ENCODE measurements around the gene CNGA2. TPM values are rescaled to one million over a fixed set of nuclear protein-coding genes. Genes with fewer than 3 reads are reported as not detected.
A peak's percentile ranks its signal among the peaks of the same experiment; 100 is the strongest.

The CNGA2 gene
- total RNA-seq, 1 experiment from 2014 or later = not detected

- Histone ChIP-seq H3K36me3 (no peaks in the 10 kb centered on the region), H3K9me3 (no peaks in the 10 kb centered on the region), H3K4me3 (no peak overlapping the region), H3K27me3 (no peaks in the 10 kb centered on the region)
- DNase-seq = no peak
Measured at GRCh38 chrX:151765026-151765425, 30.5 kb downstream of the CNGA2 start.

GRCh38 chrX:151771726-151772125, 37.2 kb downstream of the CNGA2 start:
- no peaks in the 10 kb centered on the region for H3K36me3 ChIP-seq
- H3K27me3 ChIP-seq = no peaks in the 10 kb centered on the region
- no peak overlapping the region for H3K4me3 ChIP-seq
- H3K9me3 ChIP-seq = no peaks in the 10 kb centered on the region
- peak; percentile 12 for DNase-seq

DNA sequence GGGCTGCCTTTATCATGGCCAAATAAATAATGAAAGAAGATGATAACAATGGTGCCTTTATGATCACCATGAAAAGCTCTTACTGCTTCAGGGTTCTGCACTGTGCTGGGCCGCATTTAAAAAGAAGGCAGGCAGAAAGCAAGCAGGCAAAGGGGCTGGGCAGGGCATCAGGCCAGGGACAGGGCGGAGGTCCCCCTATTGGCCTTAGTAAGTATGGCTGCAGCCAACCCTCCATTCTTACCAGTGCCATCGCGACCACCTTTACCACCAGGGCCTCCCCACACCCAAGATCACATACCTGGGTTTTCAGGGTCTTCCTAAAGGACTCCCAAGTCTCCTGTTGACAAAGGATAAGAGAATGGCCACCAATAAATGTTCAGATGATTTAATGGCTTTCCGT, 38.9 kb downstream of the CNGA2 start:
- no peak for DNase-seq
- H3K27me3 ChIP-seq = no peaks in the 10 kb centered on the region
- H3K9me3 ChIP-seq = no peaks in the 10 kb centered on the region

GRCh38 chrX:151774421-151774820, 39.9 kb downstream of the CNGA2 start:
- no peaks in the 10 kb centered on the region for H3K9me3 ChIP-seq
- no peak for DNase-seq
- H3K27me3 ChIP-seq = no peaks in the 10 kb centered on the region
- H3K36me3 ChIP-seq = no peaks in the 10 kb centered on the region
- no peak overlapping the region for H3K4me3 ChIP-seq

More for the DNA sequence above, 38.9 kb downstream of the CNGA2 start:
- Histone ChIP-seq H3K36me3 (no peaks in the 10 kb centered on the region), H3K4me3 (no peak overlapping the region)

- H3K36me3 ChIP-seq = no peaks in the 10 kb centered on the region
Measured at GRCh38 chrX:151776181-151776731, 41.7 kb downstream of the CNGA2 start.

GRCh38 chrX:151776936-151777335, 42.4 kb downstream of the CNGA2 start:
- Histone ChIP-seq H3K27me3 (no peaks in the 10 kb centered on the region), H3K36me3 (no peaks in the 10 kb centered on the region), H3K9me3 (no peaks in the 10 kb centered on the region), H3K4me3 (no peak overlapping the region)
- DNase-seq = no peak

More at GRCh38 chrX:151776181-151776731, 41.7 kb downstream of the CNGA2 start:
- no peaks in the 10 kb centered on the region for H3K27me3 ChIP-seq
- DNase-seq = no peak
- H3K4me3 ChIP-seq = no peak overlapping the region
- no peaks in the 10 kb centered on the region for H3K9me3 ChIP-seq

DNA sequence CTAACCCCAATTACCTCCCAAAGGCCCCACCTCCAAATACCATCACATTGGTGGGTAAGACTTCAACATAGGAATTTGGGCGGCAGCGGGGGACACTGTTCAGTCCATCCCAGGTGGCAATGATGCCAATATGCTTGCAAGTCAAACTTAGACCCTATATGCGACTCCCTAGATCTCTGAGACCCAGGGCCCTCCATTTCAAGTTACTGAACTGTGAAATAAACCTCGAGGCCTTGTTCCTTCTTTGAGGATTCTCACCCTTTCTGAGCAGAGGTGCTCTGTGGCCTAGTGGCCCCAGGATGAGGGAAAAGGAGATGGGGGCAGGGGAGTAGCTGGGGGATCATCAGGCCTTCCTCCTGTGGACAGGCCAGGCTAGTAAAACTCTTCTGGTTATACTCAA, 44.7 kb downstream of the CNGA2 start:
- Histone ChIP-seq H3K27me3 (no peaks in the 10 kb centered on the region), H3K4me3 (no peak overlapping the region), H3K9me3 (no peaks in the 10 kb centered on the region), H3K36me3 (no peaks in the 10 kb centered on the region)
- DNase-seq = no peak

GRCh38 chrX:151780621-151781020, 46.1 kb downstream of the CNGA2 start:
- DNase-seq = no peak
- H3K27me3 ChIP-seq = no peaks in the 10 kb centered on the region
- no peaks in the 10 kb centered on the region for H3K36me3 ChIP-seq
- H3K9me3 ChIP-seq = no peaks in the 10 kb centered on the region
- no peak overlapping the region for H3K4me3 ChIP-seq

- no peaks in the 10 kb centered on the region for H3K27me3 ChIP-seq
- H3K36me3 ChIP-seq = no peaks in the 10 kb centered on the region
- H3K4me3 ChIP-seq = no peak overlapping the region
- peak; percentile 90 for DNase-seq
- H3K9me3 ChIP-seq = no peaks in the 10 kb centered on the region
Measured at GRCh38 chrX:151789179-151789800, 54.7 kb downstream of the CNGA2 start.

DNA sequence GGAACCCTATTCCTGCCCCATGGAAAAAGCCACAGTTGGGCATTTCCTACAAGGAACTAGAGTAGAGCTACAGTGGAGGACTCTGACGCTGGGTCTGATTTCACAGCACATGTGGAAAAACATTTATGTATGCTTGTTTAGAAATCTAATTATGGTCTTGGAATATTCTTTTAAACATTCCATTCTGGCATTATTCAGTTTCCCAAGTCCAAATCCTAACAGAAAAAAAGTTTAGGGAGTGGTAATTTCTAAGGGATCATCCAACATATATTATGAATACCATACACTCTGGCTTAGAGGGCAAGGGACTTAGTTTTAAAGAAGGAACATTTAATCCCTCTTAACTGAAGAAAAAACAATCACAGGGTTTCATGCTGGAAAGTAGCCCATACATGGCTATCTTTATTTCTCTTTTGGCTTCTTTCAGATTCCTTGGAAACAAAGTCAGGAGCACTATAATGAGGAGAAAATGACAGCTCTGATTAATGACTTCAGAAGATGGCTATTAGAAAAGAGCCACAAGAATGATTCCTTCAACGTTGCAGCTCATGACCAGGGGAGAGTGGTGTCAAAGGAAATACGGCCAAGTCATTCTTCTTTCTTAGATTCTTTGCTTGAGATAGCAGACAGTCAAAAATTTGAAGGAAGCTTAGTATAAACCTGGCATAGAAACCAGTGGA, 56.1 kb downstream of the CNGA2 start:
- H3K36me3 ChIP-seq = no peaks in the 10 kb centered on the region
- DNase-seq = peak; percentile 22
- H3K9me3 ChIP-seq = no peaks in the 10 kb centered on the region
- H3K4me3 ChIP-seq = no peak overlapping the region
- no peaks in the 10 kb centered on the region for H3K27me3 ChIP-seq

DNA sequence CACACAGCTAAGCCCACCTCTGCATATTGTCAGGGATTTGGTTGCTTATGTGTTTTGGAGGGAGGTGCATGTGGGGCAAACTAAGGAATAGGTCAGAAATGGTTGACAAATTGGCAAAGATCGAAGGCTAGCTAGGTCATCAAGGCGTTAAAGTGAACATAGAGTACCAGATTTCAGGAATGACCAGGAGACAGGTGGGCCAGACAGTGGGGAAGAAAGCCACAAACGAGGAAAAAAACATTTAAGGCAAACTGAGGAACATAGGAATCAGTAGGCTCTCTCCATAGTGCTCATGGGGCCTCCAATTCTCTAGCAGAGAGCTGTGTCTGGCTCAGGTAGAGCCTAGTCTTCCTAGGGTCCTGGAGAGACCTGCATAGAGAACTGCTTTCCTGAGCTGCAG, 57.4 kb downstream of the CNGA2 start:
- H3K27me3 ChIP-seq = no peaks in the 10 kb centered on the region
- no peak for DNase-seq
- H3K36me3 ChIP-seq = no peaks in the 10 kb centered on the region
- H3K4me3 ChIP-seq = no peak overlapping the region
- no peaks in the 10 kb centered on the region for H3K9me3 ChIP-seq

DNA sequence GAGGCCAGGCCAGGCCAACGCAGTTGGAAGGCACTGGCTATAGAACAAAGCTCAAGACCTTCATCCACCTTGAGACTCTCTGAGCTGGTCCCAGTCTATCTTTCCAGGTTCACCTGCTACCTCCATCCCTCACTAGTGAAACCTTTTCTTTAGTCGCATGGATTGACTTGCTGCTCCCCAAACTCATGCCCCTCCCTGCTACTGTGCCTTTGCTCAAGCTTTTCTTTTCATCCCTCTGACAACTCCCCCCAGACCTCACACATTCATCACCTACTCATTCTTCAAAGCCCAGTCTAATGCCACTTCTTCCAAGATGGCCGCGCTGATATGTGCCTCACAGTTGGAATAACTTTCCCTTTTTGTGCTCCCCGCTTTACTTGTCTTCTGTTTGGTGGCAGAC, 58.0 kb downstream of the CNGA2 start:
- Histone ChIP-seq H3K9me3 (no peaks in the 10 kb centered on the region), H3K4me3 (no peak overlapping the region), H3K27me3 (no peaks in the 10 kb centered on the region), H3K36me3 (no peaks in the 10 kb centered on the region)
- no peak for DNase-seq

DNA sequence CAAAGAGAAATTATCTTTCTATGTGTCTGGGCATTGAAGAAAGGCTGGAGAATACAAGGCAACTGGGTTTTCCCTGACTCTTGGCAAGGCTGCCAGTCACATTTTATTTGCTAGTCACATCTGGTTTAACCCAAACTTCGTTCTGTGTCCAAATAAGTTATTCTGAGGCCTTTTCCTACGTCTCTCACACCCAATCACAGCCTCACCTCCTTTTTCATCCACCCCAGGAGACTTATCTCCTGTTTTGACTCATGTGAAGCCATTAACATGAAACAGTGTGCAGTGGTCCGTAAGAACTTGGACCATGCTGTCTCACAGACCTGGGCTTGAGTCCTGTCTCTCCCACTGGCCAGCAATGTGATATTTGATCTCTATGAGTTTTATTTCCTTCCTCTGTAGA, 59.3 kb downstream of the CNGA2 start:
- H3K36me3 ChIP-seq = no peaks in the 10 kb centered on the region
- no peaks in the 10 kb centered on the region for H3K27me3 ChIP-seq
- H3K4me3 ChIP-seq = no peak overlapping the region
- DNase-seq = peak; percentile 58
- no peaks in the 10 kb centered on the region for H3K9me3 ChIP-seq

Other genes with a start within 250 kb of the CNGA2 start
- not detected in 2 replicates for gene PASD1, start 171.1 kb upstream of the CNGA2 start, total RNA-seq (2014; rRNA removed; shearing (Covaris generic); ENCODE audit: low replicate concordance)
- gene PRRG3, start 39.3 kb upstream of the CNGA2 start, total RNA-seq (2014; rRNA removed; shearing (Covaris generic); ENCODE audit: low replicate concordance) = not detected in 2 replicates
- not detected in 2 replicates for gene FATE1, start 18.7 kb upstream of the CNGA2 start, total RNA-seq (2014; rRNA removed; shearing (Covaris generic); ENCODE audit: low replicate concordance)
- not detected in 2 replicates for gene MAGEA4, start 178.1 kb downstream of the CNGA2 start, total RNA-seq (2014; rRNA removed; shearing (Covaris generic); ENCODE audit: low replicate concordance)
- gene GABRE, start 239.9 kb downstream of the CNGA2 start, total RNA-seq (2014; rRNA removed; shearing (Covaris generic); ENCODE audit: low replicate concordance) = 27.9 and 32.4 TPM in 2 replicates

Measured in MG63 (cell line).